Kidney tubule cell (primary cell): ENCODE measurements around the gene BICDL1.
"Not testable (repeated sequence)": the region's sequence is repeated elsewhere in the genome, so short reads cannot be mapped to it uniquely, and the experiment has no call there.

ENCODE experiments used
- DNase-seq: peaks from one replicate; pipeline ENCODE4 v3.0.0-alpha.2; 2018; ENCODE audit warnings: low spot score

BICDL1 gene

DNA sequence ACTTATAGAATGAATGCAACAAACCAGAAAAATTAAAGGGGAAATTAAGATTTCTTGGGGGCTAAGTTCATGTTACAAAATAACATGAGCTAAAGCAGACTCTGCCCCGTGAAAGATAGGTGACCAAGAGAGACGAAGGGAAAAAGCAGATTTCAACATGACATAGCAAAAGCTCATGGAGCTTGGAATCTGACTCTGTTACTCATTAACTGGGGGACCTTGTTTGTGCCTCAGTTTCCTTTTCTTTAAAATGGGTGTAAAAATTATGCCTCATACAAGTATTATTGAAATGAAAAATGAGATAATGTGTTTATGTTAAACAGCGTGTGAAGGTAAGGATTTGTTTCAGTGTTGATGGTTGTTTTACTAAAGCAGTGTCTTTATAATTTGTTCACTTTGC, 11.5 kb downstream of the BICDL1 start:
- DNase-seq = no peak

DNA sequence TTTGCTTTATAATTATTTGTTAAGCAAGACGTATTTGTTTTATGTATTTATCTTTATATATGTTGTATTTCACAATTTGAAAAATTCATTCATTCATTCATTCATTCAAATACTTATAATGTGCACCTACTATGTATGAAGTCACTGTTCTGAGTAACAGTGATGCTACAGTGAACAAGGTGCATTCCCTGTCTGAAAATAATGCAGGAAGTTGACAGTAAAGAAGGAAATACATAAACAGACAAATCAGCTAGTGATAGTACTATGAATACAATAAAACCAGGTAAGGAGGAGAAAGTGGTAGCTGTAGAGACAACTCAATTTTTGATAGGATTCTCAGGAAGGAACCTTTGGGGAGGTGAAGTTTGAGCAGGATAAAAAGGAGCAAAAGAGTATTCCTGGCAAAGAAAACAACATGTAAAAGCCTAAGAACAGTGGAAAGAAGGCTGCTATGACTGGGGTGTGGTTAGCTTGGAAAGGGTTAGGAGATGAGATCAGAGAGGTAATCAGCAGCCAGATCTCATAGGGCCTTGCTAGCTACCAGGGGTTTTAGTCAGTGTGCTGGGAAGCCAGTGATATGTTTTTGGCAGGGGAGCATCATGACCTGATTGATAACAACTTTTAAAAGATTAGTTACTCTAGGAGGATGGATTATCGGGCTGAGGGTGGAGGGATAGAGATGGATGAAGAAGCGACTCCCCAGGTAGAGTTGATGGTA, 17.4 kb downstream of the BICDL1 start:
- peak; percentile 79 for DNase-seq

DNA sequence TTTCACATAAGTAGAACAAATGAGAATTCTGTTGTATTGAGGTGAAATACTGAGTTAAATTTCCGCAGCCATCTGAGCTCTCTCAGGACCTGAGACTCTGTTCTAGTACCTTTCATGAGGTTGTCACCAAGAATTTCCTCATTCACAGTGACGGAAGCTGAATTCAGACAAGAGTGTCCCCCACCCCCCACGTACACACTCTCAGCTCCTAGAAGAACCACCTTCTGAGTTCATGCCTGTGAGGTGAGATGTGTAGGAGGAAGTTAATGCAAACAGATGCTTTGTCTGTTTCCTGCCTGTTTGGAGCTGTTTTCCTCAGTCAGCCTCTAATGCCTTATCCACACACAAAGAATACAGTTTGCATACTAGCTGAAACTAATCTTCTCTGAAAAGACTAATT, 18.2 kb downstream of the BICDL1 start:
- DNase-seq = peak; percentile 33

DNA sequence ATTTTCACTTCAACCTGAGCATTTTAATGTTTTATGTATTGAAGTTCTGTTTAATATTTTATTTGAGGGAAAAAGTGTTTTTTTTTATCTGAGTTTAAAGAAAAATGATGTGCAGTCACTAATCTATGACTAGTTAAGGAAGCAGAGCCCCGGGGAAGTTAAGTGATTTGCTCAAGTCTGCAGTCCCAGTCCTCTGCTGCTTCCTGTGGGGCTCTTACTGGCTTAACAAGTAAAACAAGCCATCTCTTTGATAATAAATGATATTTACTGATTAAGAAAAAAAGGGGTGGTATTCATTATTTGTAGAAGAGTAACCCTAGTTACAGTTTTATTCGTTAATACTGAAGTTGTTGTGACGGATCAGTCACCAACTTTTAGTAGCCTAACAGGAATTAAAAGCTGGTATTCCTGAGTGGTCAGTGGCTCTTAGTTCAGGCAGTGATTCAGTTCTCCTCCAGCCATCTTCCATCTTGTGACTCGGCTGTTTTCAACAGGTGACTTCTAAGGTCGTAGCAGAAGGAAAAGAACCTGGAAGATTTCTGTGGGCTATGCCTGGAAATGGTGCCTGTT, 21.7 kb downstream of the BICDL1 start:
- DNase-seq = peak; percentile 54

DNA sequence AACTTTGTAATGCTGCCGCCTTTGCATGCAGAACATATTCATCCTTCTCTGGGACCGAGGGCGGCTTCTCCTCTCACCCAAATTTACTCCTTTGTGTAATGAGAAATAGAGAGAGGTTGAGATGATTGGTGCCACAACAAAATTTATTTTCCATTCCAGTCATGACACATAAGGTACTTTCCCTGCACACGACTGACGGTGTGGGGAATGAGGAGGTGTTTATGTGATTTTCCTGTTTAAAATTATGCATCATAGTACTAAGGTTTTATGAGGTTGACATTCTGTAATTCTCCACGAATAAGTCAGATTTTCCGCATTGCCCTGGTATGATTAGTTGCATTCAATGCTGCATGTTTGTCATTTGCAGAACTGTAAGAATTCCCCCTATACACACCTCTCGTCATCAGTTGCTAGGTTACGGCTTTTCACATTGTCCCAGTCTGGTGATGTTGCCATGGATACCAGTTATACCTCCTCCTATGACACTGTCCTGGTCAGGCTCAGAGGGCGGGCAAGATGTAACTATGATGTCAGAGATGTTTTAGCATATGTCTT, 23.1 kb downstream of the BICDL1 start:
- peak; percentile 84 for DNase-seq

DNA sequence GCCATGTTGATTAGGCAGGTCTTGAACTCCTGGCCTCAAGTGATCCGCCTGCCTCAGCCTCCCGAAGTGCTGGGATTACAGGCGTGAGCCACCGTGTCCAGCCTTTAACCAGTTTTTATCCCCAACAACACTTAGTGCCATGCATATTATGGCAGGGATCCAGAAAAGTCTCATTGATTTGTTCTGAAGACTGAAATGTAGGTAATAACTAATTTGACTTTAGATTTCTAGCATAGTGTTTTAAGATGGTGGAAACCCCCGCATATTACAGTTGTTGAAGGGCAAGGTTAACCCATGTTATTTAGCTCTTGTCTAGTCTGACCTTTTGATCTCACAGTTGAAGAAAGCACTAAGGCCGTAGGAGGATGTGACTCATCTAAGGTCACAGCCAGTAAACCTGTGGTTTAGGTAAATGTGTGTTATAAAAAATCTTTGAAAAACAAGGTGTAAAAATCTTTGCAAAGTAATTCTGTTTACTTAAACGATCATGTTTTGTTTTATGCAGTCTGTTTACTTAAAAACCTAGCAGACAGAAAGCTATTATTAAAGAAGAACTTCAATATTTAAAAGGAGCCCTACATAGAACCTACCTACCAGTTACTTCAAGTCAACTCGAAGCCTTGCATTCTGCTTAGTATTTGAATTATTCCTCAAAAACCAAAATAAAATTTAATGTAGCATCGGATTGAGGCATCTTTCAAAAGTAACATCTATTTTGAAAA, 24.8 kb downstream of the BICDL1 start:
- peak; percentile 64 for DNase-seq

DNA sequence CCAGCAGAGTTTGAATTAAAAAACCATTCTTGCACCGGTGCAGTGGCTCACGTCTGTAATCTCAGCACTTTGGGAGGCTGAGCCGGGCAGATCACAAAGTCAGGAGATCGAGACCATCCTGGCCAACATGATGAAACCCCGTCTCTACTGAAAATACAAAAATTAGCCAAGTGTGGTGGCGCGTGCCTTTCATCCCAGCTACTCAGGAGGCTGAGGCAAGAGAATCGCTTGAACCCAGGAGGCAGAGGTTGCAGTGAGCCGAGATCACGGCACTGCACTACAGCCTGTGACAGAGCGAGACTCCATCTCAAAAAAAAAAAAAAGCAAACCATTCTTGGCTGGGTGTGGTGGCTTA, 25.3 kb downstream of the BICDL1 start:
- DNase-seq = not testable (repeated sequence)

DNA sequence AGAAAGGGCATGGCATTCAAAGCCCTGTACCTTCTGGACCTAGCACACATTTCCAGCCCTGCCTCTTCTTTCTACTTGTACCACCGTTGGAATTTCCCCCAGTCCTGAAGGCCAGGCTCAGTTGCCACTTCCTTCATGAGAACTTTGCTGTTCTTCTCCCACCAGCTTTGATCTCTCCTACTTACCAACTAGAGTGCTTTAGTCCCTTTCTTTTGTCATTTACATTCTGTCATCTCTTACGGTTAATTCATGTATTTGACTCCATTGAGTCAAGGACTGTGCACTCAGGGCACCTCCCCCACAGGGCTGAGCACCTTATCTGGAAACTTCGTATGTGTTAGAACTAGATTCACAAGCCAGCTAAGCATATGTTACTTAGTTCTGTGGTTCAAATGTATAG, 26.3 kb downstream of the BICDL1 start:
- DNase-seq = no peak

DNA sequence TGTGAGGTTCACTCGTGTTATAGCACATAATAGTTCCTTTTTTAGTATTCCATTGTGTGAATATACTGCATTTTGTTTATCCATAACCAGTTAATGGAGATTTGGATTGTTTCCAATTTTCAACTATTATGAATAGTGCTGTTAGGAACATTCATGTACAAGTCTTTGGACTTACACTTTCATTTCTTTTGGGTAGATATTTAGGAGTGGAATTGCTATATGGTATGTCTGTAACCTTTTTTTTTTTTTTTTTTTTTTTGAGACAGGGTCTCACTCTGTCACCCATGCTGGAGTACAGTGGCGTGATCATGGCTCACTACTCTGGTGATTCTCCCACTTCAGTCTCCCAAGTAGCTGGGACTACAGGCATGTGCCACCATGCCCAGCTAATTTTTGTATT, 27.2 kb downstream of the BICDL1 start:
- DNase-seq = not testable (repeated sequence)

DNA sequence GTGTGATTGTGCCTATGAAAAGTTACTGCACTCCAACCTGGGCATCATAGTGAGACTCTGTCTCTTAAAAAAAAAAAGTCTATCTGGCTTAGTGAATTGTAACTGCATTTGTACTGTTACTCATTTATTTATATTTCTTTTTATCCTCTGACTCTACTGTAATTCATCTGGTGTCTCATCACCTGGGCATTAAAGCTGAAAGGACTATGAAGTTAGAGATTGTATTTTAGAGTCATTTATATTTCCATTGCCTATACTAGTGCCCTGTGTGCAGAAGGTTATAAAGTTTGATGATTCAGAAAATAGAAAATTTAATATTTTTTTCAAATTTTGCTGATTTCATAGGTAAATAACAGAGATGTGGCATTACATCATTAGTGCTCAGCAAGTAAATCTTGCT, 30.2 kb downstream of the BICDL1 start:
- no peak for DNase-seq

DNA sequence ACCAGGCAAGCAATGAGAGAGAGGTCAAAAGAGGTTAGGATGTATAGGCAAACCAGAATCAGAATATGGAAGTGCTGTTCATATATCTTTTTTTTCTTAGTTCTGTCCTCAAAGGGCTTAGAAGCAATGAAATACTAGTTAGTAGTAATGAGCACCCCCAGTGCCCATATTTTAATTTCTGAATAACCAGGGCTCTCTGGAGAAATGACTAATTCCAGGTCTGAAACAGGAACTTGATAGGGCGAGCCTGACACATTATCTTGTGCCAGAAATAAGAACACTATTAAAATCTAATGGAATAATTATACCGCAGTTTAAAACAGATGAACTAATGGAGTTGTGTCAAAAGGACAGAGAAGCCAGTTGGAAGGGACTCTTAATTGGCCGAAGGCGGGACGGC, 30.9 kb downstream of the BICDL1 start:
- DNase-seq = no peak

DNA sequence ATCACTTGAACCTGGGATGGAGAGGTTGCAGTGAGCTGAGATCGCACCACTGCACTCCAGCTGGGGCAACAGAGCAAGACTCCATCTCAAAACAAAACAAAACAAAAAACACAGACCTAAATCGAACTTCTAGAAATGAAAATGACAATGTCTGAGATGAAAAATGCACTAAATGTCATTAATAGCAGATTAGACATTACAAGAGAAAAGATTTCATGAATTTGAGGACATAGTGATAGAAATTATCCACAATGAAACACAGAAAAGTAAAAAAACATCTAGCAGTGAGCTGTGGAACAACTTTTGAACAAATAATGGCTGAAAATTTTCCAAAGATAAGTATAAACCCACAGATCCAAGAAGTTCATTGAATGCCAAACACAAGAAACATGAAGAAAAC, 35.2 kb downstream of the BICDL1 start:
- no peak for DNase-seq

DNA sequence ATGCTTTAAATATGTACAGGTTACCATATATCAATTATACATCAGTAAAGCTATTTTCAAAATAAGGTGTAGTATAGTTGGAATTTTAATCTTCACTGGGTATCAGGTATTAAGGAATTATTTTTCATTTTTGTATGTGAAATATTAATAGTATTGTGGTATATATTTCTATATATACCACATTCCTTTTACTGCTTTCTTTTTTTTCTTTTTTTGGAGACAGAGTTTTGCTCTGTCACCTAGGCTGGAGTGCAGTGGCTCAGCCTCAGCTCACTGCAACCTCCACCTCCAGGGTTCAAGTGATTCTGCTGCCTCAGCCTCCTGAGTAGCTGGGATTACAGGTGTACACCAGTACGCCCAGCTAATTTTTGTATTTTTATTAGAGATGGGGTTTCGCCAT, 36.6 kb downstream of the BICDL1 start:
- DNase-seq = no peak

DNA sequence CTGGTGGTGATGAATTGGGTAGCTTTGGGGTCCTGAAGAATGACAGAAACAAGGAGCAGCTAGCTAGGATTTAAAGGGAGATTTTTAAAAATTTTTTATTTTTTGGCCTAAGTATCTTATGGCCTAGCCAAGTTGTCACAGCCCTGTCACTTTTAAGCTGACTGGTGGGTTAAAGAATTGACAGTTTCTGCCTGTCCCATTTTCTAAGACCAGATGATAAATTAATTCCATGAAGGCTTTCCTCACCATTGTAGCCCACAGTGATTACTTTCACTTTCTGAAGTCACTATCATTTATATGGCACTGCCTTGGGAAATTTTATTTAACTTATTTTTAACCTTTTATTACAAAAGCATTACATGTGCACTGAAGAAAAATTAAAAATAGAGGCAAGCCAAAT, 43.2 kb downstream of the BICDL1 start:
- no peak for DNase-seq

DNA sequence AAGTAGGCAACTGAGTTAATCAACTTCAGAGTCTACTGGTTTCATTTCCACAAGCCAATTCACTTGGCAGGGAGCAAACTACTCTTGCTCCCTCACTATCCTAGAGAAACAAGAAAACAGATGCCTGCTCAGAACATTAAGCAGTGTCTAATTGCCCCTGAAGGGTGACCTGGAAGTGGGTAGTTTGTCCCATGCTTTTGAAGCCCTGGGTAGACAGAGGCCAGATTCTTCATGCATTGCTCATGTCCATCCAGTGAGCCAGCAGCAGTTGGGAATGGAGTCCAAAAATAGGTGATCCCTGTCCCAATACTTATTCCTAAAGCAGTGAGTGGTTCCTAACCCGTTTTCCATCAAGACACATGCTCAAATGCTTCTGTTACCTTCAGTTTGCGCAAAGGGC, 48.8 kb downstream of the BICDL1 start:
- DNase-seq = peak; percentile 78

DNA sequence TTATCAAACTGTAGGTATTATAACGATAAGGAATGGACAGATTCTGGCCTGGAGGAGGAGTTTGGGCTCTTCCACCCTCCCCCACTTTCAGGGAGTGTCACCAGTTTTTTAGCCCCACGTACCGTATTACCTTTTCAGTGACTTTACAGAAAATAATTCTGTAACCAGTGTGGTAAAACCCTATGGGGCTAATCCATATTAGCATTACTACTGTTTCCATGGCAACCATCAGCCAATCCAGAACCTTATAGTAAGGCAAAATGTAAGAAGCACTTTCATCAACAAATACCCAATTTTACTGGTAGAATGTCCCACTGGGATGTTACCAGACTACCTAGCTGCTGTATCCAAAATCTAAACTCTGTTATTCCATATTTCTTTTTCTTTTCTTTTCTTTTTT, 50.7 kb downstream of the BICDL1 start:
- DNase-seq = no peak

DNA sequence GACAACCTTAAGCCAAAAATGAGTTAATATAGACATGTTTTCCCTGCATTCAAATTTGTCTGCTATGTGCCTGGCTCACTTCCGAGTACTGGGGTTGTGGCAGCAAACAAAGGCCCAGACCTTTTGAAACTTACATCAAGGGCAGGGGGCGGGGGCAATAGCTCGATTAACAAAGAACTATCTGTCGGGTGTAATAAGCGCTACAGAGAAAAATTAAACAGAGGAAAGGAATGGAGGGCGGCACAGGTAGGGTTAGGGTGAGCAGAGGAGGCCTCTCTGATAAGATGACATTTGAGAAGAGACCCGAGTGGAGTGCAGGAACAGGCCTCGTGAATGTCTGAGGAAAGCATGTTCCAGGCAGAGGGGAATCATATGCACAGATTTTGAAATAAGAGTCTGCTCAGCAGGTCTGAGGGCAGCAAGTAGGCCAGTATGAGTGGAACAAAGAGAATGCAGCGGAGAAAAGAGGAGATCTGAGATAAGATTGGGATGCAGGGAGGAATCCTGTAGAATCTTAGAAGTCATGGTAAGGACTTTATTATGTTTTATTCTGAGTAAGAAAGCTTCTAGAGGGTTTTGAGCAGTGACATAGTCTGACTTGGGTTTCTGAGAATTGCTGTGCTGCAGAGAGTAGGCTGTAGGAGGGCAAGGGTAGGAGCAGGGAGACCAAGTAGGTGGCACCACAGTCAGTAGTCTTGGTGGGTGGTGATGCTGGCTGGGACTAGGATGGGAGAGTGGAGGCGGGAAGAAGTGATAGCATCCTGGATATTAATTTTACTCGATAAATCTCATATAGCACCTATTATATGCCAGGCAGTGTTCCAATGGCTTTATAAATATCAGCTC, 52.6 kb downstream of the BICDL1 start:
- no peak for DNase-seq

DNA sequence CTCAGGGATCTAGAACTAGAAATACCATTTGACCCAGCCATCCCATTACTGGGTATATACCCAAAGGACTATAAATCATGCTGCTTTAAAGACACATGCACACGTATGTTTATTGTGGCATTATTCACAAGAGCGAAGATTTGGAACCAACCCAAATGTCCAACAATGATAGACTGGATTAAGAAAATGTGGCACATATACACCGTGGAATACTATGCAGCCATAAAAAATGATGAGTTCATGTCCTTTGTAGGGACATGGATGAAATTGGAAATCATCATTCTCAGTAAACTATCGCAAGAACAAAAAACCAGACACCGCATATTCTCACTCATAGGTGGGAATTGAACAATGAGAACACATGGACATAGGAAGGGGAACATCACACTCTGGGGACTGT, 56.3 kb downstream of the BICDL1 start:
- not testable (repeated sequence) for DNase-seq

DNA sequence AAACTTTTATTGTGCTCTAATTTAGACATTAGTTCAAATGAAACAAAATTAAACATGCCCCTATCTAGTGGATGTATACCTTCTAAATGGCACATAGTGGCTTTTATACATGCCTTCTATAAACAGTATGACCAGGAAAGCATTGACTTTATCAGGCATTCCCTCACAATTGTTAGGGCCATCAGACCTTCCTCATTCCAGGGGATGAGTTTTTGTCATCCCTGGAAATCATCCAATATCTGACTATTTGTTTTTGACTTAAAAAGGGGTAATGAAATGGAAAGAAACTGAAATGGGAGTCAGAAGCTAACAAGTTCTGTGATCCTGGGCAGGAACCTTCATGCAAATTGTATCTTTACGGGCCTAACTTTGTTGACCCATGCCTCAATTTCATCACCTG, 58.0 kb downstream of the BICDL1 start:
- peak; percentile 61 for DNase-seq

DNA sequence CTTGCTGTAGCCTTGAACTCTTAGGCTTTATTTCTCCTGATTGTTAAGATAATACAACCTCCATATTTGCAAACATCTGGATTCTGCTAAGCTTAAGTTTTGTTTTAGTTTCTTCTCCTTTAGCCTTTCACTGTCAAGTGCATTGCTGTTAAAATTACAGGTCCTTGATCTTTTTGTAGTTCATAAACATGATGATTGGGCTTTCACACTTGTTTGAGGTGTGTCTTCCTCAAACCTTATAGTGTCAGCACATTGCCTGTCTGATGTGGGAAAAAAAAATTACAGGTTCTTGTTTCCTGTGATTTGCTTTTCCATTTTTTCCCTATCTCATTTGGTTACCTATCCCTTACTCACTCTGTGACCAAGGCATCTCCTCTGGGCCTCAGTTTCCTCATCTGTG, 59.2 kb downstream of the BICDL1 start:
- DNase-seq = no peak

DNA sequence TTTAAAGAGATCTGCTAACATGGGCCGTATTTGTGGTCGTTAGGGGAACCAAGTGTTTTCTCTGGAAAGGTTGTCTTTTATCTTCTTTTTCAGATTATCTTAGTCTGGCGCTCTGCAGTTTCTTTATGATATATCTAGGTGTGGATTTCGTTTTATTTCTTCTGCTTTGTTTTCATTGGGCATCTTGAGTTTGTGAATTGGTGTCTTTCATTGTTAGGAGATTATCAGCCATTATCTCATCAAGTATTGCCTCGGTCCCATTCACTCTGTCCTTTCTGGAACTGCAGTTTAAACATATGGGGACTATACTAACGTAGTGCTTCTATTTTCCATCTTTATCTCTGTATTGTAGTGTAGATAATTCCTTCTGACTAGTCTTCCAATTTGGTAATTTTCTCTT, 60.4 kb downstream of the BICDL1 start:
- no peak for DNase-seq

DNA sequence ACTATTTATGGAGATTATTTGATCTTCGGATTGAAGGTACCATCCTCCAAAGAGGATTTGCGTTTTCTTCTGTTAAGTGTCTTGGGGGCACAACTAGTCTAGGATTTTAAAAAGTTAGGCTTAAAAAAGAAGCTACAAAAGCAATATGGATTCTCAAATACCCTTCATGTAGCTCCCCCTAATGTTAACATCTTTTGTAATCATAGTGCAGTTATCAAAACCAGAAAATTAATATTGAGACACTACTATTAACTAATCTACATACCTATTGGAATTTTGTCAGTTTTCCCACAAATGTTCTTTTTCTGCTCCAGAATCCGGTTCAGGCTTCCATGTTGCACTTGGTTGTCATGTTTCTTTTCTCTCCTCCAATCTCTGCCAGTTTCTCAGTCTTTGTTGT, 62.5 kb downstream of the BICDL1 start:
- DNase-seq = no peak
